Calu3 (cell line): ENCODE measurements around the gene NDRG2. TPM values are rescaled to one million over a fixed set of nuclear protein-coding genes. Genes with fewer than 3 reads are reported as not detected.
"Not testable (repeated sequence)": the region's sequence is repeated elsewhere in the genome, so short reads cannot be mapped to it uniquely, and the experiment has no call there.

Source experiments
- BruUV-seq: library from RNA; stranded (reverse); fragments of 400-500 nt; replicated peaks from 2 replicates; lab custom pipeline; 2021; lab: Mats Ljungman, UMichigan
- CTCF ChIA-PET: fragments of 300-600 bp; sonication (Branson Sonifier 250); formaldehyde crosslinking; loops from one replicate; lab custom pipeline; 2022; ENCODE audit warnings: antibody characterized with exemption; lab: Charles Lee
- DNase-seq: peaks from one replicate; pipeline ENCODE4 v3.0.0; 2022
- H3K27ac Mint-ChIP-seq: one replicate; pipeline ENCODE4 v1.8.0; 2022; ENCODE audit warnings: mixed read lengths; ENCODE audit not compliant: unreplicated experiment
- H3K27me3 Mint-ChIP-seq: one replicate; pipeline ENCODE4 v1.8.0; 2022; ENCODE audit warnings: mixed read lengths; ENCODE audit not compliant: unreplicated experiment
- H3K36me3 Mint-ChIP-seq: one replicate; pipeline ENCODE4 v1.8.0; 2022; ENCODE audit warnings: mild to moderate bottlenecking, moderate library complexity, mixed read lengths; ENCODE audit not compliant: insufficient read depth, unreplicated experiment
- H3K4me1 Mint-ChIP-seq: one replicate; pipeline ENCODE4 v1.8.0; 2022; ENCODE audit warnings: mild to moderate bottlenecking, low read depth, mixed read lengths; ENCODE audit not compliant: unreplicated experiment
- H3K4me3 Mint-ChIP-seq: one replicate; pipeline ENCODE4 v1.8.0; 2022; ENCODE audit warnings: mild to moderate bottlenecking, low read depth, moderate library complexity, mixed read lengths; ENCODE audit not compliant: unreplicated experiment
- H3K9me3 Mint-ChIP-seq: one replicate; pipeline ENCODE4 v1.8.0; 2022; ENCODE audit warnings: low read depth, mixed read lengths; ENCODE audit not compliant: unreplicated experiment
- intact Hi-C: fragments of 100-400 bp; cut with micrococcal nuclease; formaldehyde crosslinking; loops from one replicate; pipeline ENCODE4 v1.10.0; 2022; ENCODE audit not compliant: unreplicated experiment
- total RNA-seq: library from RNA; stranded (reverse); gene quantifications from 2 replicates; pipeline ENCODE4 v1.2.3, GENCODE V29; 2022
- TF ChIP-seq, protein P1 (sequence below): fragments of 200-600 bp; IDR thresholded peaks from one replicate; pipeline ENCODE4 v1.8.0; 2022; ENCODE audit warnings: antibody characterized with exemption; ENCODE audit not compliant: unreplicated experiment

The NDRG2 gene
- total RNA-seq, 1 experiment from 2014 or later: 10.8 TPM

- CTCF ChIA-PET: interaction anchor here (6.7 kb wide), 1 partner anchor 28 kb away, joined by 93 read pairs; no protein-coding TSS in a partner anchor
- no peak overlapping the region for H3K4me3 Mint-ChIP-seq
- intact Hi-C loops: loop anchor here (10.0 kb wide), 1 partner anchor 188 kb away; no protein-coding TSS in a partner anchor
- TF ChIP-seq, protein P1, sequence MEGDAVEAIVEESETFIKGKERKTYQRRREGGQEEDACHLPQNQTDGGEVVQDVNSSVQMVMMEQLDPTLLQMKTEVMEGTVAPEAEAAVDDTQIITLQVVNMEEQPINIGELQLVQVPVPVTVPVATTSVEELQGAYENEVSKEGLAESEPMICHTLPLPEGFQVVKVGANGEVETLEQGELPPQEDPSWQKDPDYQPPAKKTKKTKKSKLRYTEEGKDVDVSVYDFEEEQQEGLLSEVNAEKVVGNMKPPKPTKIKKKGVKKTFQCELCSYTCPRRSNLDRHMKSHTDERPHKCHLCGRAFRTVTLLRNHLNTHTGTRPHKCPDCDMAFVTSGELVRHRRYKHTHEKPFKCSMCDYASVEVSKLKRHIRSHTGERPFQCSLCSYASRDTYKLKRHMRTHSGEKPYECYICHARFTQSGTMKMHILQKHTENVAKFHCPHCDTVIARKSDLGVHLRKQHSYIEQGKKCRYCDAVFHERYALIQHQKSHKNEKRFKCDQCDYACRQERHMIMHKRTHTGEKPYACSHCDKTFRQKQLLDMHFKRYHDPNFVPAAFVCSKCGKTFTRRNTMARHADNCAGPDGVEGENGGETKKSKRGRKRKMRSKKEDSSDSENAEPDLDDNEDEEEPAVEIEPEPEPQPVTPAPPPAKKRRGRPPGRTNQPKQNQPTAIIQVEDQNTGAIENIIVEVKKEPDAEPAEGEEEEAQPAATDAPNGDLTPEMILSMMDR: no peak
- H3K9me3 Mint-ChIP-seq: no peaks in the 10 kb centered on the region
- H3K27ac Mint-ChIP-seq: no peak overlapping the region
- peaks cover 34% of the 10 kb centered on the region for H3K4me1 Mint-ChIP-seq
- H3K27me3 Mint-ChIP-seq: peaks cover 60% of the 10 kb centered on the region
- no TSS peak for BruUV-seq
- H3K36me3 Mint-ChIP-seq: no peaks in the 10 kb centered on the region
- no peak for DNase-seq
Observed at GRCh38 chr14:21042918-21043317, 18.1 kb upstream of the NDRG2 start.

- no peak within 1 kb of the TSS for H3K4me3 Mint-ChIP-seq
- CTCF ChIA-PET: interaction anchor here (1.4 to 6.7 kb wide), 2 partner anchors 27 to 31 kb away, joined by 4 to 93 read pairs; no protein-coding TSS in a partner anchor
- H3K27me3 Mint-ChIP-seq: peaks cover 59% of the 10 kb centered on the region
- no peak within 1 kb of the TSS for H3K27ac Mint-ChIP-seq
- H3K9me3 Mint-ChIP-seq: no peaks in the 10 kb centered on the region
- no peak for DNase-seq
- peaks cover 36% of the 10 kb centered on the region for H3K4me1 Mint-ChIP-seq
- intact Hi-C loops: loop anchor here (10.0 kb wide), 1 partner anchor 187 kb away; no protein-coding TSS in a partner anchor
- TF ChIP-seq, protein P1: no peak
- no TSS peak for BruUV-seq
- no peaks in the 10 kb centered on the region for H3K36me3 Mint-ChIP-seq
Observed at GRCh38 chr14:21041676-21042433, 17.0 kb upstream of the NDRG2 start, which contains the start of gene RNASE7. Gene RNASE7, plus strand, starts transcription at chr14:21042362. Its CDS starts 631 bp downstream, at chr14:21042993.

DNA sequence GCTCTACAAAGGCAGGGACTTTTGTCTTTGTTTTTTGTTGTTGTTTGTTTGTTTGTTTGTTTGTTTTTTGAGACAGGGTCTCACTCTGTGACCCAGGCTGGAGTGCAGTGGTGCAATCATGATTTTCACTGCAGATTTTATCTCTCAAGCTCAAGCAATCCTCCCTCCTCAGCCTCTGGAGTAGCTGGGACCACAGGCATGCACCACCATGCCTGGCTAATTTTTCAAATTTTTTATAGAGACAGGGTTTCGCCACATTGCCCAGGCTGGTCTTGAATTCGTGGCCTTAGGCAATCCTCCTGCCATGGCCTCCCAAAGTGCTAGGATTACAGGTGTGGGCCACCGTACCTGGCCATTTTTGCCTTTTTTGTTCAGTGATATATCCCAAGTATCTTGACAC, 16.1 kb upstream of the NDRG2 start:
- H3K27ac Mint-ChIP-seq, H3K36me3 Mint-ChIP-seq, BruUV-seq, H3K4me3 Mint-ChIP-seq, DNase-seq, H3K9me3 Mint-ChIP-seq: not testable (repeated sequence)
- intact Hi-C loops: loop anchor here (1.0 to 10.0 kb wide), 3 partner anchors 27 to 186 kb away; no protein-coding TSS in a partner anchor
- Mint-ChIP-seq H3K27me3 (peaks cover 67% of the 10 kb centered on the region), H3K4me1 (peaks cover 36% of the 10 kb centered on the region)
- CTCF ChIA-PET: interaction anchor here (0.7 to 6.7 kb wide), 7 partner anchors 20 to 183 kb away, joined by 3 to 93 read pairs (median 6); partner anchors contain the start of gene ARHGEF40

DNA sequence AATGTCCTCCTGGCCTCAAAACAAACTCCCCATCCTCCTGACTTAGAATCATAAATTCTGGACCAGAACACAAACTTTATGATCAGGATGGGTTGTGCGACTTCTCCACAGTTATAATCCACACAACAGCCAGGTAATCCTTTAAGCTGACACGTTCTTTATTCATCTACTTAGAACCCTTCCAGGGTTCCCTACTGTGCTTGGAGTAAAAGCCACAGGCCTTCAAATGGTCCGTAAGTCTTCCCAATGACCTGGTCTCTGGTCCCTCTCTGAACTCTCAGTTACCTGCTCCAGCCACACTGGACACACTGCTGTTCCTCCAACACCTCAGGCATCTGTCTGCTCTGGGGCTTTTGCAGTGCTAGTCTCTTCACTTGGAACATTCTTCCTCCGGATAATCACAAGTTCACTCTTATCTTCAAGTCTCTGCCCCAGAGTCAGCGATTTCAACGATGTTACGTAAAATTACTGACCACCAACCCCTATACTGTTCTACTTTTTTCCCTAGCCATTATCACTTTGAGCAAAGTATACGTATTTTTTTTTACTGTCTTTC, 15.6 kb upstream of the NDRG2 start:
- no TSS peak for BruUV-seq
- Mint-ChIP-seq H3K36me3 (no peaks in the 10 kb centered on the region), H3K27ac (no peak overlapping the region), H3K4me3 (no peak overlapping the region), H3K27me3 (peaks cover 70% of the 10 kb centered on the region), H3K9me3 (no peaks in the 10 kb centered on the region), H3K4me1 (peaks cover 36% of the 10 kb centered on the region)
- DNase-seq: no peak
- intact Hi-C loops: loop anchor here (1.0 to 10.0 kb wide), 3 partner anchors 26 to 186 kb away; no protein-coding TSS in a partner anchor
- CTCF ChIA-PET: interaction anchor here (0.7 to 6.7 kb wide), 12 partner anchors 16 to 183 kb away, joined by 3 to 93 read pairs (median 4); partner anchors contain the start of genes ARHGEF40 and NDRG2
- TF ChIP-seq, protein P1: no peak
